ENCODE results near the gene TMED10.

- TF ChIP-seq CTCF (IDR thresholded peaks at IDR 0.05) (no peak), POLR2A (IDR thresholded peaks at IDR 0.05) (no peak)
These were observed 7.7 kb downstream of the TMED10 start for GRCh38 chr14:75168586-75169335.
